GM12892 (cell line): ENCODE measurements around the gene HAUS6.
"Not testable (repeated sequence)": the region's sequence is repeated elsewhere in the genome, so short reads cannot be mapped to it uniquely, and the experiment has no call there.

Experiments used
- POLR2A ChIP-seq: IDR thresholded peaks from 2 replicates; pipeline ENCODE4 v1.6.1; 2011; ENCODE audit warnings: low read depth, low read length, control low read depth
- POLR2AphosphoS5 ChIP-seq: IDR thresholded peaks from 2 replicates; pipeline ENCODE4 v1.6.1; 2011; ENCODE audit warnings: low read depth, low read length, control low read depth
- TAF1 ChIP-seq: IDR thresholded peaks from 2 replicates; pipeline ENCODE4 v1.6.1; 2011; ENCODE audit warnings: low read depth, mild to moderate bottlenecking, control low read depth, low read length, borderline replicate concordance

DNA sequence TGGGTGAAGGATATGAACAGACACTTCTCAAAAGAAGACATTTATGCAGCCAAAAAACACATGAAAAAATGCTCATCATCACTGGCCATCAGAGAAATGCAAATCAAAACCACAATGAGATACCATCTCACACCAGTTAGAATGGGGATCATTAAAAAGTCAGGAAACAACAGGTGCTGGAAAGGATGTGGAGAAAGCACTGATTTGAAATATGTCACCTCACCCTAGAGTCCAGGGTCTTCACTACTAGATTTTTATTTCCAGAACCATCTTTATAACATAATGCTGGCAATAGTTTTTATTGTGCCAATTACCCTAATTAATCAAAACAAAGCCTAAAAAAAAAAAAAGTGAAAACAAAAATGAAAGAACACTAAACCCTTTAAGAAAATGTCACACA is 5.3 kb downstream of the HAUS6 start:
- not testable (repeated sequence) for TF ChIP-seq POLR2A, TAF1, POLR2AphosphoS5
